ENCODE data around the gene PRKCB.
"Not testable (repeated sequence)": the region's sequence is repeated elsewhere in the genome, so short reads cannot be mapped to it uniquely, and the experiment has no call there.

The PRKCB gene

DNA sequence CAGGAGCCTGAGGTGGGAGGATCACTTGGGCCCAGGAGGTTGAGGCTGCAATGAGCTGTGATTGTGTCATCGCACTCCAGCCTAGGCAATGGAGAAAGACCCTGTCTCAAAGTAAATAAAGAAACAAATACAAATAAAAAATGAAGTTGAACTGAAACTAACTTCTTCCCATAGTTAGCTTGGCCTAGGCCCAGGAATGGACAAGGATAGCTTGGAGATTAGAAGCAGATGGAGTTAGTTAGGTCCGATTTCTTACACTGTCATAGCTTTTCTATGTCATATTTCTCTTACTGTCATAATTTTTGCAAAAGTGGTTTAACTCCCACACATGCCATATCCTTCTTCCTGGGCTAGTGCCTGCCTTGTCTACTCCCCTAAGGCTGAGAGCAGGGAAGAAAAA lies 265.6 kb downstream of the PRKCB start:
- no peak for DNase-seq

DNA sequence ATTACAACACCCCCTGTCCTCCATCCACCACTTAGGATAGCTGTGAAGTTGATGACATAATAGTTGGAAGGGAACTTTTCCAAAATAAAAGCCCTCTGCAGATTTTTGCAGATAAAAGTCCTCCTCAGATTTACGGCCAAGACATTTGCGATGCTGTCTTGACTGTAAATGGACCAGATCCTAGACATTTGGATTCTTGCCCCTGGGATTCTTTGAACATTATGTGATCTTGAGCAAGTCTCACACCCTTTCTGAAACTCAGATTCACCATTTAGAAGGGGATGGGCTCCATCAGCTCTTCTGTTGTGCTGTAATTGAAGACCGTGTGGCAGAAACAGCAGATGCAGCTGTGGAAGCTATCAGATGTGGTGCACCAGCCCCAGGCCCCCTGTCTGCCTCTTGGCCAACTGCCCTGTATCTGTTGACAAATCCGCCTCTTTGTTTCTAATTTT lies 266.5 kb downstream of the PRKCB start:
- peak in 3 of 14 donors; percentile 8 to 23 (median 18) for DNase-seq

DNA sequence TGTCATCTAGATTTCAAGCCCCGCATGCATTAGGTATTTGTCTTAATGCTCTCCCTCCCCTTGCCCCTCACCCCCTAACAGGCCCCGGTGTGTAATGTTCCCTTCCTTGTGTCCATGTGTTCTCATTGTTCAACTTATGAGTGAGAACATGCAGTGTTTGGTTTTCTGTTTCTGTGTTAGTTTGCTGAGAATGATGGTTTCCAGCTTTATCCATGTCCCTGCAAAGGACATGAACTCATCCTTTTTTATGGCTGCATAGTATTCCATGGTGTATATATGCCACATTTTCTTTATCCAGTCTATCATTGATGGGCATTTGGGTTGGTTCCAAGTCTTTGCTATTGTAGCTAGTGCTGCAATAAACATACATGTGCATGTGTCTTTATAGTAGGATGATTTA lies 269.7 kb downstream of the PRKCB start:
- DNase-seq = not testable (repeated sequence)

DNA sequence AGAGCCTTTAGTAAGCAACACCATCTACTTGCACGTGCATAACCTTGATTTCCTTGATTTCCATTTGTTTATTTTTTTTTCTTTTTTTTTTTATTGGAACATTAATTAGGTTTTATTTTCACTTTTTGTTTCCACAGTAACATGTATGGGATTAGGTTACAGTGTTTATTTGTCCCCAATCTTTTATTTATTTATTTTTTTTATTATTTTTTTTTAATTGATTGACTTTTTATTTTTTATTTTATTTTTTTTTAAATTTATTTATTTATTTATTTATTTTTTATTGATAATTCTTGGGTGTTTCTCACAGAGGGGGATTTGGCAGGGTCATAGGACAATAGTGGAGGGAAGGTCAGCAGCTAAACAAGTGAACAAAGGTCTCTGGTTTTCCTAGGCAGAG lies 272.3 kb downstream of the PRKCB start:
- not testable (repeated sequence) for DNase-seq

DNA sequence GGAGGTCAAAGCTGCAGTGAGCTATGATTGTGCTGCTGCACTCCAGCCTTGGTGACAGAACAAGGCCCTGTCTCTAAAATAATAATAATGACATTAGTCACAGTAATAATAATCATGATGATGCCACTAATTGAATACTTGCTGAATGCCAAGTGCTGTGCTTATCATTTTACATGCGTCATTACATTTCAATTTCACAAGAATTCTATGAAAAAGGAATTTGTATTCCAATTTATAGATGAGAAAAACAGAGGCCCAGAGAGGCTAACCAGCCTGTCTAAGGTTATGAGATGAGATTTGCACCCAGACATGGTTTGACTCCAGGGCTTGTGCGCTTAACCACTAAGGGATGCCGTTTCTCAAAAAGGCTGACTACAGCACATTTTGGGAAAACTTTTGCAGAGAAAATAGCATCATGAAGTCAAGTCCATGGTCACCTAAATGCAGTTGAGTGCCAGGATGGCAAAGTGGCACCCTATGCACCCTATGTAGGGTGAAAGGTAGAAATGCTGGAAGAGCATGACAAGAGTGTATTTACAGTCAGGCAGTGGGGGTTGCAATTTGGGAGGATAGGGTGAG lies 276.0 kb downstream of the PRKCB start:
- DNase-seq = no peak

DNA sequence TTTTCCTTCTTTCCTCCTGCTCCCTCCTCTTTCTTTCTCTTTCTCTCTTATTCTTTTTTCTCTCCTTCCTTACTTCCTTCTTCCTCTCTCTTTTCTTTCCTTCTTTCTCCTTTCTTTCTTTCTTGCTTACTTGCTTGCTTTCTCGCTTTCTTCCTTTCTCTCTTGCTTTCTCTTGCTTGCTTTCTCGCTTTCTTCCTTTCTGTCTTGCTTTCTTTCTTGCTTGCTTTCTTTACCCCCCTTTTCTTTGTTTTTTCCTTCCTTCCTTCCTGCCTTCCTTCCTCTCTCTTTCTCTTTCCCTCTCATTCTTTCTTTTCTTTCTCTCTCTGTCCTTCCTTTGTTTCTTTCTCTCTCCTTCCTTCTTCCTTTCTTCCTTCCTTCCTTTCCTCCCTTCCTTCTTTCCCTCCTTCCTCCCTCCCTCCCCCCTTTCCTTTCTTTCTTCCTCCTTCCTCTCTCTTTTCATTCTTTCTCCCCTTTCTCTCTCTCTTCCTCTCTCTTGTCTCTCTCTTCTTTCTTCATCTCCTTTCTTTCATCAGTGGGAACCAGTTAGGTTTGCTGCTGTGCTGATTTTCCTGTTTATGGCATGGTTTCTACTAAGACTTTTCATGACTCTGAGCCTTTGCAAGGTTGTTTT lies 277.4 kb downstream of the PRKCB start:
- no peak for DNase-seq

DNA sequence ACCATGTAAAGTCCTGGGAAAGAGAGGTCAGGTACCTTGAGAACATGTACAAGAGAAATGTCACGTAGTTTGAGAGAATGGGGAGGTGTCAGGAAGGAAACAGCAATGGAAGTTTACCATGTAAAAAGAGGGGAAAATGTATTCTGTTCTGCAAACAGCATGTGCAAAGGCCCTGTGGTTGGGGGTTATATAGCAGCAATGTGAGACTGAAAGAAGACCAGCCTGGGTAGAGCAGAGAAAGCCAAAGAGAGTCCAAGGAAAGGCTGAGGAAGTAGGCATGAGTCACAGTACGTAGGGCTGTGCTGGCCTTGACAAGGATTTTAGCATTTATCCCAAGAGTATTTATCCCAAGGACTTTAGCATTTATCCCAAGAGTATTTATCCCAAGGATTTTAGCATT lies 279.1 kb downstream of the PRKCB start:
- no peak for DNase-seq

DNA sequence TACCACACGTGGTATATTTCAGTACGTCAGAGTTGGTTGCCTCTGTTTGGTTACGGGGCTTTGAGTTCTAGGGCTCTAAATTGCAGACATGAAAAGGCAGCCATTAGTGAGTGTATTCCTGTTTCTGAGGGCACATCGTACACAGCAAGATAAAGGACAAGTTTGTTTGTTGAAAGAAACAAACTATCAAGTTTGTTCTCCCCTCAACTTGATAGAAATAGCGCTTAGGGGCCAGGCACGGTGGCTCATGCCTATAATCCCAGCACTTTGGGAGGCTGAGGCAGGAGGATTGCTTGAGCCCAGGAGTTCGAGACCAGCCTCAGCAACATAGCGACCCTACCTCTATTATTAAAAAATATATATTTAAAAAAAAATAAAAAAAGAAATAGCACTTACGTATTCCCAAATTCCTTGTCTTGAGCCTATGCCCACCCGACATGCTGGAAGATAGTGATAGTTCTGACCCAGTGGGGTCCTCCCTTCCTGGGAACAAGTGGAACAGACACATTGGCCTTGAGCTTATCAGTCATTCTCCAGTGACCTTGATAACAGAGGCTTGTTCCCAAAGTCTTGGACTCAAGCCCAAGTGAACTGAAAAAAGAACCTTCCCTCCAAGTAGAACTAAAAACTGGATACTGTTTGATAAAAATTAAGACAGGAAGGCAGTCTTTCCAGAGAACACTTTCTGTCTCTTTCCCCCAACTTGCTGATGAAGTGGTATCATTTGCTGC lies 280.4 kb downstream of the PRKCB start:
- no peak for DNase-seq

DNA sequence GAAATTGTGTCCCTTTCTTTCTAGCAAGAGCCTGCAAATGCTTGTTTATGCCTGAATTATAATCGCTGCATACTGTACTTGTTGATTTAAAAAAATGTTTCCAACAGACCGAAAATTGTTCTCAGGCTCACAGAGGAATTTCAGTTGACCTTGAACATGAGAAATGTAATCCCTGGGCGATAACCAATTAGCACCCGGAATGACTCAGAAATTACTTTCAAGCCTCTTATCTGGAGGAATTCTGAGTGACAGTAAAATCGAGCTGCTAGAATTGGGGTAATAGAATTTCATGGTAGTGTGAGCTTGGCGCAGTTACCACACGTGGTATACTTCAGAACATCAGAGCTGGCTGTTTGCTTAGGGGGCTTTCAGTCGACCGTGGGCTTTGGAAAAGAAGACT lies 281.2 kb downstream of the PRKCB start:
- no peak for DNase-seq

DNA sequence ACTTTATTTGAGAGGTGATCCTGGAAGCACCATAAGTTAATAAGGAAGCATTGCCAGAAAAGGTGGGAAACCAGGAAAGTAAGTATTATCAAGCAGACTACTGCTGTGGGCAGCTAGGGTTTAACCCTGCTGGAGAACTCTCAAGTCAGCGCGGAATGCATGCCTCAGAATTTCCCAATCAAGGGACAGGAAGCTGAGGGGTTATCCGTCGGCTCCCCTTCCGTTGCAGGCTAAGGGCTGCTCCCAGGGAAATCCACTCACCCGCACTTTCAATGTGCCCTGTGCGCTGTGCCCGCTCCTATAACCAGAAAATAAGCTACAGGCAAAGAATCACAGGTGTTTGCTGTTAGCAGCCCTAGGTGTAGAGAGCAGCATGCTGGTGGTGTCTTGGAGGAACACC lies 281.9 kb downstream of the PRKCB start:
- DNase-seq = no peak

DNA sequence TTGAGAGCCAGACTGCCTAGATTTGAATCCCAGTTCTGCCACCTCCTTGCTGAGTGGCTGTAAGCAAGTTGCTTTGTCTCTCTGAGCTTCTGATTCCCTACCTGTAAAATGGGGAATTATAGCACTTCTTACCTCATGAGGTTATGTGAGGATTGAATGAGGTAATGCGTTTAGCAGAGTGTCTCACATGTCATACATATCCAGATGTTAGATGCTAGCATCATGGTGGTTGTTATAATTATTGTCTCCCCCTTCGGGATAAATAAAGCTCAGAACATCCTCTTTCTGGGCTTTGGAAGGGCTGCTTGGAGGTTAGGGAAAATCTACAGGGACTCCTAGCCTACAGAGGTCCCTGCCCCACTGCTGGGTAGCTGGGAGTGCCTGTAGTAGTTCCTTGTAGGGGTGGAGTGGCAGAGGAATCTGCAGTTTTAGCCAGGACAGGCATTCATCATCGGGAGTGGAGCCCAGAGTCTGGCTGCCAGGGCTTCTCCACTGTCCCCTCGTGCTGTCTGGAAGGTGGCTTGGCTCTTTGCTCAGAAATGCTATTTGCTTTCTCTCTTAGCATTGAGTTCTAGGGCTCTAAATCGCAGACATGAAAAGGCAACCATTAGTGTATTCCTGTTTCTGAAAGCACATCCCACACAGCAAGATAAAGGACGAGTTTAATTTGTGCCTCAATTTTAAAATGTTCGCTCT lies 282.5 kb downstream of the PRKCB start:
- DNase-seq = peak in 2 of 14 donors; percentile 10 to 38

DNA sequence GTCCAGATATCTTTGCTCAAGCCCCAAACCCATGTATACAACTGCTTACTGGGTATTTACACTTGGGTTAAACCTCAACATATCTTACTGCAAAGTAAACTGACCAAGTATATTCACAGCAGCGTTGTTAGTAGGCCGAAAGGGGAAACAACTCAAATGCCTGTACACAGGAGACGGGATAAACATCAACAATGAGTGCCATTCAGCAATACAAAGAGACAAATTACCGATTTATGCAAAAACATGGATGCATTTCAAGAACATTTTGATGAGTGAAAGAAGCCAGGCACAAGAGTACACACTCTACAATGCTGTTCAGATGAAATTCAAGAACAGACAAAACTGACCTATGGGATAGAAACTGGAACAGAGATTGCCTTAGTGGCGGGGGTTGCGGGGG lies 284.0 kb downstream of the PRKCB start:
- DNase-seq = peak in 1 of 14 donors; percentile 30

DNA sequence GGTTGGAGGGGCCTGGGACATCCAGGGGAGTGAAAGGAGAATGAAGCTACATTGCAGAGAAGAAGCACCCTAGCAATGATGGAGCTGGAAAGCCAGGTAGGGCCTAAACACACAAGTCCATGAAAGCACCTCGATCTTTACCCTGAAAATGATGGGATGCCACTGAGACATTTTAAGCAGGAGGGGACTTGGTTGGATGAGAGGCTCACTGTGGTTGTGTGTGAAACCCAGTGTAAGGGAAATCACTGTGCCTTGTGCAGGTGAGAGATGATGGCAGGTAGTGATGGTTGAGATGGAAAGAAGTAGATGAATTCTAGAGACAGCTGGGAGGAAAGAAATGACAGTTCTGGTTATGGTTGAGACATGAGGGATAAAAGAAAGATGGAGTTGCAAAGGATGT lies 287.5 kb downstream of the PRKCB start:
- DNase-seq = no peak

DNA sequence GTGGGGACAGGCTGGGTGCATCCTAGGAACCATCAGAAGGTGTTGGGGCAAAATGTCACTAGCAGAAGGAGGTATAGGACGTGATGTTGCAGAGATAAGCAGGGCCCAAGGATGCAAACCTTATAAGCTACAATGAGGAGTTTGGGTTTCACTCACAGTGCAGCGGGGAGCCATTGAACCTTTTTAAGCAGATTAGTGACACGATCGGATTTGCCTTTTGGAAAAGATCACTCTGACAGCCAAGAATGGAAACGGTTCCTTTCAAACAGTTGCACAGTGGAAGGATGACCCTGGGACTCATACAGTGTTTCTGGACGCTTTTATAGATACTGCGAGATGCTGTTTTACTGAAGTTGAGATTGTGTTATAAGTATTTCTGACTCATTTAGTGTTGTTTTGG lies 288.5 kb downstream of the PRKCB start:
- no peak for DNase-seq

DNA sequence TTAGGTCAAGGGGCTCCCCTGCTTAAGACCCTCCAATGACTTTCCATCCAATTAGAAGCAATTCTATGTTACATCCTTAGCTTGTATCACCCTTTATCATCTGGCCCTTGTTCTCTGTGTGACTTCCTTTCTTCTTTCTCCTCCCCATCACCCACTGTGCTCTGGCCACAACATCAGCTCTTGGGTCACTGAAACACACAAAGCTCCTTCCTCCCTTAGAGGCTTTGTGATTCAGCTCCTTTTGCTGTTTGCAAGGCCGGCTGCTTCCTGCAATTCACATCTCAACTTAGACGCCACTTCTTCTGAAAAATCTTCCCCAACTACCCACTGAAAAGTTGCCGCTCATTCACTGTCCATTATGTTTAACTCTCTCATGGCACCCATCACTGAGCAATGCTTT lies 289.4 kb downstream of the PRKCB start:
- DNase-seq = no peak

DNA sequence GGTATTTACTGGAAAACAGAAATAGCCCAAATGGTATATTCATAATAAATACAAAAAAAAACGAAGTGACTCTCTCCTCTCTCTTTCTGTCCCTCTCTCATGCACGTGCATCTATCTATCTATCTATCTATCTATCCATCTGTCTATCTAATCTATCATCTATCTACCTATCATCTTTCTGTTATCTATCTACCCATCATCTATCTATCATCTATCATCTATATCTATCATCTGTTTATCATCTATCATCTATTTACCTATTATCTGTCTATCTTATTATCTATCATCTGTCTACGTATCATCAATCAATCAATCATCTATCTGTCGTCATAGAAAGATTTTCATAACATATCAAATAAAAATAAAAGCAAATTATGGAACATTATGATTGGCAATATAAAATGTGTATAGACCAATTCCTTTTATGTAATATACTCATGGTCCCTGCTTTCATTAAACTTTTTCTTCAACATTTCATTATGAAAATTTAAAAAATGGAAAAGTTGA lies 293.7 kb downstream of the PRKCB start:
- DNase-seq = no peak

DNA sequence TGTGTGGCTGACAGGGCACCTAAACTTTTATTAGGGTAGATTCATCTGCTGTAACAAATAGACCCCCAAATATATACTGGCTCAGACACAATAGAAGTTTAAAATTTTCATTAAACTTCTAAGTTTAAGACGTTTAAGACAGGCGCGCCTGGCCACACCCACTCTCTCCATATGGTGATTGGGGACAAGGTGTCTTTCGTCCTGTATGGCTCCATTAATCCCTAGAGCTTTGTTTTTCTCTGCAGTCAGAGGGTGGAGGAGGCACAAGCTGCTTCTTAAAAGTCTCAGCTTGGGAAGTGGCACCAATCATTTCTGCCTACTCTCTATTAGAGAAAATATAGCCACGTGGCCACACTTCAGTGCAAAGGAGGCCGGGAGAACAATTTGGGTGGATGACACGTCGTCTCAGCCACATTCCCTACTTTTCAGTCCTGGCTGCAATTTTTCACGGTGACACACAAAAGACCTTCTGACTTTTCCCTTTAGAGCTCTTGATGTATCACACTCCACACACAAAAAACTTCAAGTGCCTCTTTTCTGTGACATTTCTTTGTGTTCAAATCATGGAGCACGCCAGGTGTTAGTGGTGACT lies 294.8 kb downstream of the PRKCB start:
- no peak for DNase-seq

DNA sequence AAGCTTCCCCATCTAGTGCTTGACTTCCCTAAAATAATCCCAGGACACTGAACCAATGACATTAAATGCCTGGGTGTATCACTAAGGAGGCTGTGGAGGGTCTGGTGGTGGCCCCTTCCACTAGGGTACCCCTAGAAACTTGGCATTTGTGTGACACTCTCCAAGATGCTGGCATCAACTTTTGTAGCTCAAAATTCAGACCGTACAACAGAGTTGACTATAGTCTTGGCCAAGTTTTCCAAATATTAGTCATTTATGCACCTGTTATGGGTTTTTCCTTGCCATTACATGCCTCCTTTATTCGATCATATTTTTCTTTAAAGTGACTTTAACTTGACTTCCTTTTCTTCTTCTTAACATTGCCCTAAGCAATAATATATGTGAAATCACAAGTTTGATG lies 295.5 kb downstream of the PRKCB start:
- no peak for DNase-seq

DNA sequence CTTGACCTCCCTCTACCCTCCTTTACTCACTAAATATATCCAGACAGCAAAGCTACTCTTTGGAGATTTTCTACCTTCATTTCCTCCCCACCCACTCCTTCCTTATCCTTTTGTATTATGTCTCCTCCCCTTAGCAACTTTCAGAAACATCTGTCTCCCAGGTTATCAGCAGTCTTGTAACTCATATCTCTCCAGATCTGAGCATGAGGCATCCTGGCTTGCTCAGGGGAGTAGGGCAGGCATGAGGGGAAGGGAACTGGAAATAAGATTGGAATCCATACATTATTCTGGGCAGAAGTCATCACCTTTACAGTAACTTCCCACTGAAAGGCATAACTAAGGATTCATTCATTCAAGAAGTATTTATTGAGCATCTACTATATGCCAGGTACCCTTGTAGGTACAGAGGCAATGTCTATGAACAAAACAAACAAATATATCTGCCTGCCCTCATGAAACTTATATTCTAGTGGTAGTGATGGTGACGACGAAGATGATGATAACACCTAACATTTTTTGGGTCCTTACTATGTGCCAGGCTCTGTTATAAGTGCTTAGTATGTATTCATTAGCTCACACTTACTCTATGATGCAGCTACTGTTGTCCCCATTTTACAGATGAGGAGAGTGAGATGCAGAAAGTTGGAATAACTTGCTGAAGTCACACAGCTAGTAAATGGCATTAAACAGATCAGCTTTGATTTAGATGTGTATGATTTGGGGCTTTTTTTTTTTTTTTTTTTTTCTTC lies 296.4 kb downstream of the PRKCB start:
- no peak for DNase-seq

DNA sequence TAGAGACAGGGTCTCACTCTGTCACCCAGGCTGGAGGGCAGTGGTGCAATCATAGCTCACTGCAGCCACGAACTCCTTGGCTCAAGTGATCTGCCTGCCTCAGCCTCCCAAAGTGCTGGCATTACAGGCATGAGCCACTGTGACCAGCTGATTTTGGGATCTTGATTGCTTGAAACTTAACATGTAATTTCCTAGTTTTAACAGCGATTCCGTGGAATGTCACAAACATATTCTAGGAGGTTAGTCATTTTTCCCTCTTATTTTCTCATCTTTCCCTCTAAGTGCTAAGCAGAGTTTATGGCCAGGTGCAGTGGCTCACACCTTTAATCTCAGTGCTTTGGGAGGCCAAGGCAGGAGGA lies 297.0 kb downstream of the PRKCB start:
- no peak for DNase-seq

DNA sequence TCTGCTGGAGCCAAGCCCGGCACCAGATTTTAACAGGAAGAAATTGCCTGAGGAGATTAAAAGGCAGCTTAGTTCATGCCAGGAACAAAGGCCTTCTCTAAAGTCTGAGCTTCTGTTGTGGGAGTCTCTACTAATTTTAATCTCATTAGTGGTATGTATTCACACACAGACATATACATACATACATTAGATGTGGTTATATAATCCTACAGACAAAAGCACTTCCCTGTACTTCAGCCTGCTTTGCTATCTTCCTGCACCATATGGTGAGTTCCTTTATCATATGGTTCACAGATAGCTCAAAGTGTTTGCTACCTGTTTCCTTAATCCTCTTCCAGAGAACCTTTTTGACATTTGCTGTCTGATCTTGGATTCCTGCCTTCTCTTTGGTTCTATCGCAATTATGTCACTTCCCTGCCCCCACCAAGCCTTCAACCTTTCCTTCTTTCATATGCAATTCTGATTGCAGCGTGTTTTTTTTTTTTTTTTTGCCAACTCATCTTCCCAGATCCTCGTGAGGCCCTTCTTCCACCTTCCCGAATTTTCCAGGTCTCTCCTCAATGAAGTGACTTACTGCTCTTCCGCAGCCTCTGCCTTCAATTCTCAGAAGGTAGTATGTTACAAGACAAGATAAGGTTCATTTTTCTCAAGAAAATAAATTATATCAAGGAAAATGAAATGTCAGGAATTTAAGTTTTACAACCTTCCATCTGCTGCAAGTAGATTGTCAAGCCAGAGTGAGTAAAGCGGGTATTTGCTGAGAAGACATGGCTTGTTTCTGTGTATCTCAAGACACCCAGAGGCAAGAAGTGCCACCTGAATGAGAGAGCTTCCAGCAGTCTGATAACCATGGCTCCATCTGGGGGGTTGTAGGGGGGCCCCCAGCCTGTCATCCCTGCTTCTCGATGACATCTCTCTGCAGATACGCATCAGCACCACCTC lies 300.1 kb downstream of the PRKCB start:
- DNase-seq = peak in 1 of 14 donors; percentile 19

All from C1 segment of cervical spinal cord (tissue), 14 donors.